GM12864 (cell line): ENCODE results near the gene NKAIN1.
"Not testable (repeated sequence)": the region's sequence is repeated elsewhere in the genome, so short reads cannot be mapped to it uniquely, and the experiment has no call there.

Experiments
- DNase-seq: peaks from one replicate; pipeline ENCODE4 v3.0.0-alpha.2; 2011; ENCODE audit warnings: low read depth
- H3K4me3 ChIP-seq: 2 replicates; pipeline ENCODE4 v1.5.1; 2011; ENCODE audit warnings: mild to moderate bottlenecking, low read depth, low read length, control low read depth
- CTCF ChIP-seq: IDR thresholded peaks from 2 replicates; pipeline ENCODE4 v1.5.1; 2011; ENCODE audit warnings: low read depth, mild to moderate bottlenecking, moderate library complexity, low read length, control low read depth, inconsistent platforms; ENCODE audit errors: missing control alignments

NKAIN1 gene

GRCh38 chr1:31239653-31240241 lies at the start of gene NKAIN1:
Gene NKAIN1 (minus strand): TSS chr1:31239887. CDS start chr1:31239547, 340 bp downstream.
- H3K4me3 ChIP-seq, result no peak within 1 kb of the TSS
- no peak for TF ChIP-seq CTCF
- no peak for DNase-seq

- DNase-seq, result no peak
- no peak overlapping the region for H3K4me3 ChIP-seq
- no peak for TF ChIP-seq CTCF
Observed at GRCh38 chr1:31289021-31289420, 49.3 kb upstream of the NKAIN1 start.

- DNase-seq, H3K4me3 ChIP-seq: not testable (repeated sequence)
Observed at GRCh38 chr1:31287791-31288190, 48.1 kb upstream of the NKAIN1 start.

- DNase-seq, result not testable (repeated sequence)
Observed at GRCh38 chr1:31282426-31282825, 42.7 kb upstream of the NKAIN1 start.

GRCh38 chr1:31273619-31274018 lies 33.9 kb upstream of the NKAIN1 start:
- TF ChIP-seq CTCF, result no peak
- H3K4me3 ChIP-seq, result no peak overlapping the region
- DNase-seq, result no peak

More at GRCh38 chr1:31282426-31282825, 42.7 kb upstream of the NKAIN1 start:
- not testable (repeated sequence) for H3K4me3 ChIP-seq

GRCh38 chr1:31272369-31272768 lies 32.7 kb upstream of the NKAIN1 start:
- TF ChIP-seq CTCF, result no peak
- no peak for DNase-seq

GRCh38 chr1:31266547-31266946 lies 26.9 kb upstream of the NKAIN1 start:
- H3K4me3 ChIP-seq, result no peak overlapping the region
- no peak for TF ChIP-seq CTCF
- DNase-seq, result no peak

More at GRCh38 chr1:31272369-31272768, 32.7 kb upstream of the NKAIN1 start:
- H3K4me3 ChIP-seq, result no peak overlapping the region

- H3K4me3 ChIP-seq, result no peak overlapping the region
- DNase-seq, result no peak
- no peak for TF ChIP-seq CTCF
Observed at GRCh38 chr1:31264790-31265386, 25.2 kb upstream of the NKAIN1 start.
